HepG2 (cell line): ENCODE measurements around the gene C2orf74. TPM values are rescaled to one million over a fixed set of nuclear protein-coding genes. Genes with fewer than 3 reads are reported as not detected.

Experiments used
- ATAC-seq: fragments of 200-7000 bp; cut with Tn5 transposase; 3 replicates; pipeline ENCODE4 v1.9.1; 2020; ENCODE audit warnings: mild to moderate bottlenecking, moderate library complexity
- BruUV-seq: library from RNA; stranded (reverse); fragments of 400-500 nt; replicated peaks from 2 replicates; lab custom pipeline; 2021; lab: Mats Ljungman, UMichigan
- CTCF ChIA-PET: fragments of 300-600 bp; formaldehyde crosslinking; extraction: SDS; loops from one replicate; lab custom pipeline; 2021; ENCODE audit warnings: low total read pairs, inconsistent platforms, low intra/inter-chr PET ratio; lab: Yijun Ruan, JAX
- POLR2A ChIA-PET: fragments of 350-600 bp; sonication (Branson Sonifier 250); formaldehyde crosslinking; loops from one replicate; lab custom pipeline; 2020; ENCODE audit warnings: antibody characterized with exemption, inconsistent platforms; lab: Yijun Ruan, JAX
- DNase-seq: peaks from one replicate; pipeline ENCODE4 v3.0.0-alpha.2; 2015; ENCODE audit warnings: low spot score
- FAIRE-seq: peaks from 3 replicates; lab custom pipeline; 2011; peaks lifted over from hg19 to GRCh38; lab: Jason Lieb, UNC
- H2AFZ ChIP-seq: one replicate; pipeline ENCODE4 v1.6.1; 2011; ENCODE audit warnings: low read length, inconsistent platforms
- H3K27ac ChIP-seq: fragments of 300-600 bp; 3 replicates; pipeline ENCODE4 v1.8.0; 2011; ENCODE audit warnings: mixed run types, mild to moderate bottlenecking, mixed read lengths, low read length, inconsistent platforms; ENCODE audit not compliant: insufficient read depth; ENCODE audit errors: extremely low read length
- H3K27me3 ChIP-seq, 2 experiments: fragments of 200-600 bp in 1 of 2; 2 replicates in 1 of 2; 3 replicates in 1 of 2; pipeline versions ENCODE4 v1.6.0 to v1.8.0; 2011; ENCODE audit warnings: low read length in 2 of 2, mild to moderate bottlenecking in 2 of 2, moderate library complexity in 2 of 2, inconsistent platforms in 1 of 2; ENCODE audit not compliant: insufficient read depth in 2 of 2, control insufficient read depth in 1 of 2
- H3K36me3 ChIP-seq, 2 experiments: fragments of 200-600 bp in 1 of 2; replicated peaks in 1 of 2; 2 replicates in 1 of 2; 3 replicates in 1 of 2; pipeline versions ENCODE4 v1.5.1 to v1.8.0; 2011; ENCODE audit warnings: low read length in 2 of 2, inconsistent platforms in 1 of 2; ENCODE audit not compliant: insufficient read depth in 2 of 2, control insufficient read depth in 1 of 2
- H3K4me1 ChIP-seq: 2 replicates; pipeline ENCODE4 v1.5.1; 2012; ENCODE audit warnings: low read length, inconsistent platforms; ENCODE audit not compliant: insufficient read depth
- H3K4me2 ChIP-seq: 2 replicates; pipeline ENCODE4 v1.6.0; 2011; ENCODE audit warnings: low read depth, low read length, inconsistent platforms
- H3K4me3 ChIP-seq, 3 experiments: fragments of 200-600 bp in 1 of 3; sonication (generic), shearing (Covaris generic) in 1 of 3; replicated peaks in 1 of 3; 2 replicates each; pipeline ENCODE4 v1.5.1; 2011 to 2016; ENCODE audit warnings: low read length in 3 of 3, inconsistent platforms in 2 of 3, low read depth in 2 of 3, mild to moderate bottlenecking in 2 of 3, control low read depth in 1 of 3, mixed read lengths in 1 of 3; ENCODE audit not compliant: insufficient read depth in 1 of 3
- H3K79me2 ChIP-seq: one replicate; pipeline ENCODE4 v1.6.1; 2011; ENCODE audit warnings: low read length, inconsistent platforms; ENCODE audit not compliant: insufficient read depth
- H3K9ac ChIP-seq: 2 replicates; pipeline ENCODE4 v1.6.0; 2011; ENCODE audit warnings: mild to moderate bottlenecking, low read depth, low read length, inconsistent platforms; ENCODE audit not compliant: insufficient read depth
- H3K9me3 ChIP-seq: 2 replicates; pipeline ENCODE4 v1.5.1; 2012; ENCODE audit warnings: mild to moderate bottlenecking, low read length
- H4K20me1 ChIP-seq: 2 replicates; pipeline ENCODE4 v1.6.0; 2011; ENCODE audit warnings: inconsistent platforms, mild to moderate bottlenecking, low read length, moderate library complexity; ENCODE audit not compliant: insufficient read depth
- CHD4 ChIP-seq: fragments of 200-600 bp; sonication (generic); IDR thresholded peaks from 2 replicates; pipeline ENCODE4 v1.7.0; 2017; ENCODE audit warnings: mild to moderate bottlenecking, low read length, borderline replicate concordance
- FOXA3 ChIP-seq: IDR thresholded peaks from 2 replicates; pipeline ENCODE4 v1.6.1; 2016; ENCODE audit warnings: missing genetic modification reagents, missing compliant biosample characterization
- HES4 ChIP-seq: sonication (generic); formaldehyde crosslinking; IDR thresholded peaks from 2 replicates; pipeline ENCODE4 v1.9.0; 2021; ENCODE audit warnings: mild to moderate bottlenecking, missing genetic modification reagents, borderline replicate concordance
- MED13 ChIP-seq: sonication (generic); formaldehyde crosslinking; IDR thresholded peaks from 2 replicates; pipeline ENCODE4 v1.5.0; 2020; ENCODE audit warnings: missing genetic modification reagents
- PHF21A ChIP-seq: sonication (generic); formaldehyde crosslinking; IDR thresholded peaks from 2 replicates; pipeline ENCODE4 v1.5.0; 2020; ENCODE audit warnings: mild to moderate bottlenecking, missing genetic modification reagents
- PTBP1 ChIP-seq: fragments of 200-400 bp; formaldehyde crosslinking; IDR thresholded peaks from 2 replicates; pipeline ENCODE4 v1.6.1; 2018; ENCODE audit warnings: low read length, low read depth; ENCODE audit not compliant: poor library complexity, severe bottlenecking
- RORA ChIP-seq: sonication (generic); formaldehyde crosslinking; IDR thresholded peaks from 2 replicates; pipeline ENCODE4 v1.5.0; 2020; ENCODE audit warnings: mild to moderate bottlenecking, missing genetic modification reagents, moderate library complexity
- SRSF9 ChIP-seq: fragments of 200-400 bp; formaldehyde crosslinking; IDR thresholded peaks from 2 replicates; pipeline ENCODE4 v1.6.1; 2018; ENCODE audit warnings: borderline replicate concordance, mild to moderate bottlenecking, low read depth, low read length; ENCODE audit not compliant: insufficient read depth, poor library complexity, severe bottlenecking
- ZBTB14 ChIP-seq: sonication (generic); formaldehyde crosslinking; IDR thresholded peaks from 2 replicates; pipeline ENCODE4 v1.4.0; 2020; ENCODE audit warnings: missing genetic modification reagents
- ZBTB26 ChIP-seq: IDR thresholded peaks from 2 replicates; pipeline ENCODE4 v1.6.1; 2016; ENCODE audit warnings: missing compliant biosample characterization, missing genetic modification reagents, borderline replicate concordance
- ZFP36 ChIP-seq: fragments of 150-350 bp; IDR thresholded peaks from 2 replicates; pipeline ENCODE4 v1.6.1; 2018; ENCODE audit warnings: borderline replicate concordance, low read length, low read depth; ENCODE audit not compliant: partially characterized antibody
- ZNF441 ChIP-seq: sonication (generic); formaldehyde crosslinking; IDR thresholded peaks from 2 replicates; pipeline ENCODE4 v1.7.0; 2021; ENCODE audit warnings: missing genetic modification reagents, borderline replicate concordance
- ZNF674 ChIP-seq: sonication (generic); formaldehyde crosslinking; IDR thresholded peaks from 2 replicates; pipeline ENCODE4 v1.5.0; 2020; ENCODE audit warnings: low read depth, mild to moderate bottlenecking, missing genetic modification reagents
- WGBS: methylation state at CpG from one replicate; pipeline ENCODE4 v1.1.6; 2017; ENCODE audit warnings: low lambda C conversion rate; 5-methylcytosine and 5-hydroxymethylcytosine counted together
- in situ Hi-C: cut with HindIII; loops from 2 replicates; pipeline ENCODE4 v1.10.0; 2017; ENCODE audit warnings: low pct_unique_long_range_greater_than_20kb; ENCODE audit not compliant: extremely low pct_ligation_motif_present
- intact Hi-C: fragments of 100-400 bp; cut with micrococcal nuclease; formaldehyde crosslinking; loops from one replicate; pipeline ENCODE4 v1.10.0; 2022; ENCODE audit not compliant: unreplicated experiment
- polyA plus RNA-seq, 8 experiments: library from polyadenylated mRNA; depleted of rRNA in 3 of 8; stranded (reverse) in 7 of 8; unstranded in 1 of 8; fragments of >200 nt; fragmentation: Illumina TruSeq in 4 of 8; extraction: Trizol in 4 of 8; gene quantifications; 2 replicates each; pipeline versions ENCODE4 v1.2.1 to v1.2.3, GENCODE V29; 2011 to 2016; ENCODE audit warnings: low read depth in 4 of 8, missing spikeins in 1 of 8, mixed read lengths in 1 of 8; ENCODE audit not compliant: insufficient read depth in 1 of 8
- total RNA-seq, 5 experiments: library from RNA; depleted of rRNA; stranded (reverse); fragments of >200 nt; fragmentation: Illumina TruSeq; extraction: Trizol; gene quantifications; 2 replicates each; pipeline ENCODE4 v1.2.3, GENCODE V29; 2016; ENCODE audit warnings: low read depth in 1 of 5
- TF ChIP-seq, protein P1 (sequence below): IDR thresholded peaks from 2 replicates; pipeline ENCODE4 v1.6.1; 2016; ENCODE audit warnings: missing biosample characterization, missing genetic modification reagents, low read depth

The C2orf74 gene
- total and polyA plus RNA-seq, 2 of the 13 experiments (the other 11 are each of a cell fraction or from before 2014, with no cell fraction given): 10.6 to 13.8 TPM

DNA sequence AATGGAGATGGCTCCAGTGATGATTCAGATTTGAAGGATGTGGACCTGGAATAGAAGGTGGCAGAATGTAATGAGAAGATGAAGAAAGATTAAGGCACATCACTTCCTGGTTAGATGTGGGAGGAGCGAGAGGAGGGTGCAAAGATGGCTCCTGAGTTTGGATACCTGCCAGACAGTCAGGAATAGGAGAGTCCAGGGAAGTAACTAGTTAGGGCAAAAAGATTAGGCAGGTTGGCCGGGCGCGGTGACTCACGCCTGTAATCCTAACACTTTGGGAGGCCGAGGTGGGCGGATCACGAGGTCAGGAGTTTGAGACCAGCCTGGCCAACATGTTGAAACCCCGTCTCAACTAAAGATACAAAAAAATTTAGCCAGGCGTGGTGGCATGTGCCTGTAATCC, 5.6 kb downstream of the C2orf74 start:
- ChIA-PET POLR2A (interaction anchor here (1.0 to 1.6 kb wide), 3 partner anchors 9 to 23 kb away, joined by 3 to 6 read pairs (median 3); no protein-coding TSS in a partner anchor), CTCF (no interaction called here)
- no TSS peak for BruUV-seq
- WGBS: 98% methylated on average over 10 of the region's 10 CpGs
- TF ChIP-seq FOXA3 (no peak), CHD4 (no peak), SRSF9 (no peak), ZNF441 (CRISPR knock-in tag) (no peak), ZBTB26 (CRISPR knock-in tag) (no peak), HES4 (CRISPR knock-in tag) (no peak), PHF21A (CRISPR knock-in tag) (no peak), ZNF674 (no peak), RORA (no peak), MED13 (no peak), ZFP36 (no peak), ZBTB14 (CRISPR knock-in tag) (no peak), PTBP1 (no peak)
- TF ChIP-seq, protein P1, sequence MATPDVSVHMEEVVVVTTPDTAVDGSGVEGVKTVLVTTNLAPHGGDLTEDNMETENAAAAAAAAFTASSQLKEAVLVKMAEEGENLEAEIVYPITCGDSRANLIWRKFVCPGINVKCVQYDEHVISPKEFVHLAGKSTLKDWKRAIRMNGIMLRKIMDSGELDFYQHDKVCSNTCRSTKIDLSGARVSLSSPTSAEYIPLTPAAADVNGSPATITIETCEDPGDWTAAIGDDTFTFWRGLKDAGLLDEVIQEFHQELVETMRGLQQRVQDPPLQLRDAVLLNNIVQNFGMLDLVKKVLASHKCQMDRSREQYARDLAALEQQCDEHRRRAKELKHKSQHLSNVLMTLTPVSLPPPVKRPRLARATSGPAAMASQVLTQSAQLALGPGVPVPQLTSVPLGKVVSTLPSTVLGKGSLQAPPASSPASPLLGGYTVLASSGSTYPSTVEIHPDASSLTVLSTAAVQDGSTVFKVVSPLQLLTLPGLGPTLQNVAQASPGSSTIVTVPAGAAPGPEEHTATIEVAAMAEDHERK (CRISPR knock-in tag): no peak
- H3K4me1 ChIP-seq: no peaks in the 10 kb centered on the region
- no peaks in the 10 kb centered on the region for H4K20me1 ChIP-seq
- no peaks in the 10 kb centered on the region for H3K9me3 ChIP-seq
- H3K4me2 ChIP-seq: no peak overlapping the region
- H3K4me3 ChIP-seq: no peak overlapping the region
- peaks cover 2 to 18% of the 10 kb centered on the region in 2 experiments; a peak in 4 of 5 replicates for H3K36me3 ChIP-seq
- no peak overlapping the region for H3K27ac ChIP-seq
- H3K9ac ChIP-seq: no peak overlapping the region
- H2AFZ ChIP-seq: no peak overlapping the region
- ATAC-seq: no peak
- no peaks in the 10 kb centered on the region for H3K27me3 ChIP-seq
- FAIRE-seq: no peak
- no peak for DNase-seq
- no peaks in the 10 kb centered on the region for H3K79me2 ChIP-seq
- in situ Hi-C loops (no loop called here), intact Hi-C loops (no loop called here)
